SK-N-SH (cell line): ENCODE data around the gene SEC24B. TPM values are rescaled to one million over a fixed set of nuclear protein-coding genes. Genes with fewer than 3 reads are reported as not detected.

Experiments
- CTCF ChIA-PET: fragments of 300-600, 350-600 bp; formaldehyde crosslinking; extraction: SDS; loops from one replicate; lab custom pipeline; 2021; lab: Yijun Ruan, JAX
- POLR2A ChIA-PET: fragments of 350-600 bp; sonication (Branson Sonifier 250); formaldehyde crosslinking; extraction: SDS; loops from one replicate; lab custom pipeline; 2020; ENCODE audit warnings: antibody characterized with exemption, inconsistent platforms; lab: Yijun Ruan, JAX
- DNase-seq: peaks from one replicate; pipeline ENCODE4 v3.0.0; 2012
- H2AFZ ChIP-seq: fragments of 200-600 bp; sonication (generic); 2 replicates; pipeline ENCODE4 v1.8.1; 2016; ENCODE audit warnings: antibody characterized with exemption, mild to moderate bottlenecking, low read depth
- H3F3A ChIP-seq: fragments of 200-600 bp; sonication (generic); replicated peaks from 2 replicates; pipeline ENCODE3; 2016; ENCODE audit warnings: antibody characterized with exemption, mild to moderate bottlenecking; ENCODE audit not compliant: insufficient read depth
- H3K27ac ChIP-seq, 2 experiments: fragments of 200-500 bp in 1 of 2; fragments of 200-600 bp in 1 of 2; sonication (Bioruptor generic) in 1 of 2; sonication (generic), shearing (Covaris generic) in 1 of 2; 2 replicates each; pipeline versions ENCODE4 v1.5.1 to v1.6.1; 2014 to 2016; ENCODE audit warnings: low read depth in 2 of 2, inconsistent platforms in 1 of 2, low read length in 1 of 2, mild to moderate bottlenecking in 1 of 2, mixed read lengths in 1 of 2
- H3K27me3 ChIP-seq: fragments of 200-600 bp; sonication (generic), shearing (Covaris generic); 2 replicates; pipeline ENCODE4 v1.6.1; 2016; ENCODE audit warnings: mixed run types; ENCODE audit not compliant: insufficient read depth
- H3K36me3 ChIP-seq, 2 experiments: fragments of 200-500 bp in 1 of 2; fragments of 200-600 bp in 1 of 2; sonication (Bioruptor generic) in 1 of 2; sonication (generic) in 1 of 2; replicated peaks in 1 of 2; 2 replicates each; pipeline versions ENCODE3 to v1.5.1; 2014 to 2016; ENCODE audit warnings: low read length in 1 of 2, mild to moderate bottlenecking in 1 of 2; ENCODE audit not compliant: insufficient read depth in 2 of 2, control insufficient read depth in 1 of 2
- H3K4me1 ChIP-seq, 2 experiments: fragments of 200-500 bp in 1 of 2; fragments of 200-600 bp in 1 of 2; sonication (Bioruptor generic) in 1 of 2; sonication (generic), shearing (Covaris generic) in 1 of 2; 2 replicates each; pipeline versions ENCODE4 v1.5.1 to v1.6.1; 2014 to 2016; ENCODE audit warnings: low read depth in 1 of 2, low read length in 1 of 2, mixed run types in 1 of 2; ENCODE audit not compliant: insufficient read depth in 2 of 2, control insufficient read depth in 1 of 2
- H3K4me2 ChIP-seq: fragments of 200-600 bp; sonication (generic), shearing (Covaris generic); 2 replicates; pipeline ENCODE4 v1.6.1; 2017; ENCODE audit warnings: mixed run types
- H3K4me3 ChIP-seq, 2 experiments: fragments of 200-500 bp in 1 of 2; fragments of 200-600 bp in 1 of 2; sonication (Bioruptor generic) in 1 of 2; sonication (generic), shearing (Covaris generic) in 1 of 2; 2 replicates each; pipeline versions ENCODE4 v1.5.1 to v1.8.1; 2014 to 2016; ENCODE audit warnings: low read depth in 2 of 2, inconsistent platforms in 1 of 2, low read length in 1 of 2, mild to moderate bottlenecking in 1 of 2, mixed read lengths in 1 of 2, moderate library complexity in 1 of 2
- H3K79me2 ChIP-seq: fragments of 200-600 bp; sonication (generic); 2 replicates; pipeline ENCODE4 v1.8.1; 2017; ENCODE audit warnings: mild to moderate bottlenecking; ENCODE audit not compliant: insufficient read depth
- H3K9ac ChIP-seq: fragments of 200-600 bp; sonication (generic); 2 replicates; pipeline ENCODE4 v1.6.1; 2017; ENCODE audit warnings: mixed run types
- H3K9me2 ChIP-seq: fragments of 200-600 bp; sonication (generic); 2 replicates; pipeline ENCODE4 v1.6.1; 2017; ENCODE audit warnings: mixed run types
- H3K9me3 ChIP-seq: fragments of 200-600 bp; sonication (generic); 2 replicates; pipeline ENCODE4 v1.6.1; 2017; ENCODE audit warnings: mixed run types, mild to moderate bottlenecking, moderate library complexity
- H4K20me1 ChIP-seq: fragments of 200-600 bp; sonication (generic); 2 replicates; pipeline ENCODE4 v1.6.1; 2017; ENCODE audit warnings: mild to moderate bottlenecking, mixed run types; ENCODE audit not compliant: insufficient read depth
- CHD2 ChIP-seq: fragments of 150-350 bp; IDR thresholded peaks from 2 replicates; pipeline ENCODE4 v1.6.1; 2018; ENCODE audit warnings: low read length; ENCODE audit not compliant: partially characterized antibody
- EP300 ChIP-seq, 2 experiments: IDR thresholded peaks; 2 replicates each; pipeline versions ENCODE4 v1.4.0 to v1.6.1; 2012; ENCODE audit warnings: borderline replicate concordance in 1 of 2, low read depth in 1 of 2, low read length in 1 of 2
- FOXJ3 ChIP-seq: sonication (generic); formaldehyde crosslinking; IDR thresholded peaks from 2 replicates; pipeline ENCODE4 v1.5.1; 2020; ENCODE audit warnings: mild to moderate bottlenecking, missing genetic modification reagents
- GABPA ChIP-seq: IDR thresholded peaks from 2 replicates; pipeline ENCODE4 v1.4.0; 2012; ENCODE audit warnings: low read depth, mild to moderate bottlenecking
- GATA2 ChIP-seq: sonication (generic); formaldehyde crosslinking; IDR thresholded peaks from 2 replicates; pipeline ENCODE4 v1.5.0; 2020; ENCODE audit warnings: mild to moderate bottlenecking, missing genetic modification reagents
- JUND ChIP-seq: IDR thresholded peaks from 2 replicates; pipeline ENCODE4 v1.4.0; 2012
- MEF2A ChIP-seq: IDR thresholded peaks from 2 replicates; pipeline ENCODE4 v1.4.0; 2012; ENCODE audit warnings: low read depth, borderline replicate concordance
- PBX3 ChIP-seq: IDR thresholded peaks from 2 replicates; pipeline ENCODE4; 2012
- POLR2AphosphoS5 ChIP-seq: IDR thresholded peaks from 2 replicates; pipeline ENCODE4 v1.6.1; 2012; ENCODE audit warnings: low read depth, low read length
- RAD21 ChIP-seq: IDR thresholded peaks from 2 replicates; pipeline ENCODE4 v1.6.1; 2012; ENCODE audit warnings: mild to moderate bottlenecking, low read length
- RCOR1 ChIP-seq: fragments of 150-350 bp; IDR thresholded peaks from 2 replicates; pipeline ENCODE4 v1.6.1; 2017; ENCODE audit warnings: antibody characterized with exemption, low read length
- REST ChIP-seq: IDR thresholded peaks from 2 replicates; pipeline ENCODE4 v1.6.1; 2012; ENCODE audit warnings: mild to moderate bottlenecking, low read depth, low read length, moderate library complexity
- RFX5 ChIP-seq: IDR thresholded peaks from 2 replicates; pipeline ENCODE4 v1.6.1; 2012; ENCODE audit warnings: mild to moderate bottlenecking, improper control_type of control experiment, low read length
- SMC3 ChIP-seq: IDR thresholded peaks from 2 replicates; pipeline ENCODE4 v1.6.1; 2012; ENCODE audit warnings: low read depth, low read length, improper control_type of control experiment
- TCF12 ChIP-seq: IDR thresholded peaks from 2 replicates; pipeline ENCODE4 v1.4.0; 2012
- USF1 ChIP-seq: IDR thresholded peaks from 2 replicates; pipeline ENCODE4 v1.4.0; 2012; ENCODE audit warnings: low read depth, borderline replicate concordance
- YY1 ChIP-seq: IDR thresholded peaks from 2 replicates; pipeline ENCODE4 v1.4.0; 2012; ENCODE audit warnings: low read depth, mild to moderate bottlenecking
- polyA plus RNA-seq, 3 experiments: library from polyadenylated mRNA; depleted of rRNA; stranded (reverse); fragments of >200 nt; gene quantifications; 2 replicates each; pipeline ENCODE4 v1.2.3, GENCODE V29; 2012
- TF ChIP-seq, protein P1 (sequence below): IDR thresholded peaks from 2 replicates; pipeline ENCODE4 v1.4.0; 2012; ENCODE audit warnings: low read depth

Gene SEC24B
- polyA plus RNA-seq, 1 of the 3 experiments (the other 2 are of a cell fraction): 23.0 TPM

GRCh38 chr4:109390115-109390768 lies 43.4 kb upstream of the SEC24B start:
- no peak overlapping the region for H2AFZ ChIP-seq
- POLR2A ChIA-PET: no interaction called here
- H3K4me2 ChIP-seq: peak overlapping the region; percentile 21; the same call in 1 of the 2 replicates
- H3K4me1 ChIP-seq: no peaks in the 10 kb centered on the region; a peak in 1 of 4 replicates
- no peaks in the 10 kb centered on the region for H3F3A ChIP-seq
- 0 out of 4 replicates have a peak overlapping the region, but pooled peaks of 1 of the 2 experiments have one; percentile 12 for H3K4me3 ChIP-seq
- TF ChIP-seq RFX5 (no peak), REST (no peak), JUND (no peak), RCOR1 (no peak), TCF12 (no peak), POLR2AphosphoS5 (no peak), USF1 (no peak), GABPA (no peak), YY1 (no peak), CHD2 (no peak), FOXJ3 (CRISPR knock-in tag) (no peak), GATA2 (CRISPR knock-in tag) (no peak), MEF2A (no peak), EP300 (IDR thresholded peaks at IDR 0.05; ENCODE audit: borderline replicate concordance in 1 of 2, low read depth in 1 of 2, low read length in 1 of 2) (no peak), RAD21 (no peak), SMC3 (no peak), PBX3 (no peak)
- TF ChIP-seq, protein P1, sequence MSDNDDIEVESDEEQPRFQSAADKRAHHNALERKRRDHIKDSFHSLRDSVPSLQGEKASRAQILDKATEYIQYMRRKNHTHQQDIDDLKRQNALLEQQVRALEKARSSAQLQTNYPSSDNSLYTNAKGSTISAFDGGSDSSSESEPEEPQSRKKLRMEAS: no peak
- TF ChIP-seq, all 33 proteins: peak for 0
- no peak for DNase-seq
- H3K9ac ChIP-seq: no peak overlapping the region
- H3K9me2 ChIP-seq: no peaks in the 10 kb centered on the region
- CTCF ChIA-PET: interaction anchor here (1.5 kb wide), 1 partner anchor 16 kb away, joined by 5 read pairs; no protein-coding TSS in a partner anchor
- H3K79me2 ChIP-seq: no peaks in the 10 kb centered on the region
- no peaks in the 10 kb centered on the region; the same call in 1 of the 2 replicates for H3K27me3 ChIP-seq
- H3K27ac ChIP-seq: no peak overlapping the region
- H4K20me1 ChIP-seq: no peaks in the 10 kb centered on the region
- no peaks in the 10 kb centered on the region for H3K36me3 ChIP-seq
- H3K9me3 ChIP-seq: no peaks in the 10 kb centered on the region
